Esophagus muscularis mucosa (tissue), 3 donors: ENCODE measurements around the gene FAAP20.

Source experiments
- POLR2A ChIP-seq: fragments of 450-650 bp; IDR thresholded peaks from one replicate; pipeline ENCODE4 v1.6.1; 2017; ENCODE audit warnings: antibody characterized with exemption, moderate library complexity, mild to moderate bottlenecking, low read depth
- POLR2AphosphoS5 ChIP-seq, 2 donors: sonication (generic); formaldehyde crosslinking; IDR thresholded peaks; one replicate each; pipeline ENCODE4 v1.6.1; 2017; ENCODE audit warnings: antibody characterized with exemption in 2 of 2
- TF ChIP-seq, protein P1 (sequence below), 3 experiments: fragments of 200-600 bp in 2 of 3; fragments of 450-650 bp in 1 of 3; sonication (generic) in 2 of 3; IDR thresholded peaks; one replicate each; pipeline ENCODE4 v1.5.1; 2017 to 2019; ENCODE audit warnings: antibody characterized with exemption in 3 of 3, mild to moderate bottlenecking in 2 of 3, moderate library complexity in 1 of 3

DNA sequence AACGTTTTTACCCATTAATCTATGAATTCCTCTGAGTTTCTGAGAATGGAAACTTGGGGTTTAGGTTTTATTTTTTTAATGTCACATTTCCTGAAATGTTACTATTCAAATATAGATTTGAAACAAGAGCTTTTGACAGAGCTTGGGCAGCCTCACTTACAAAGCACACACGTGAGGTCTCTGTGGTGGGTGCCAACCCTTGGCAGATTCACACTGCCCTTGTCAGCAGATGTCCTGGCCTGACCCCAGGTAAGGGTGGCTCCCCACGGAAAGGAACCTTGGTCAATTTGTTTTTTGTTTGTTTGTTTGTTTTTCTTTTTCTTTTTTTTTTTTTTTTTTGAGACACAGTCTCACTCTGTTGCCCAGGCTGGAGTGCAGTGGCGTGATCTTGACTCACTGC is 53.5 kb downstream of the FAAP20 start:
- no peak for TF ChIP-seq POLR2AphosphoS5 (IDR thresholded peaks at IDR 0.05)
- TF ChIP-seq, protein P1, sequence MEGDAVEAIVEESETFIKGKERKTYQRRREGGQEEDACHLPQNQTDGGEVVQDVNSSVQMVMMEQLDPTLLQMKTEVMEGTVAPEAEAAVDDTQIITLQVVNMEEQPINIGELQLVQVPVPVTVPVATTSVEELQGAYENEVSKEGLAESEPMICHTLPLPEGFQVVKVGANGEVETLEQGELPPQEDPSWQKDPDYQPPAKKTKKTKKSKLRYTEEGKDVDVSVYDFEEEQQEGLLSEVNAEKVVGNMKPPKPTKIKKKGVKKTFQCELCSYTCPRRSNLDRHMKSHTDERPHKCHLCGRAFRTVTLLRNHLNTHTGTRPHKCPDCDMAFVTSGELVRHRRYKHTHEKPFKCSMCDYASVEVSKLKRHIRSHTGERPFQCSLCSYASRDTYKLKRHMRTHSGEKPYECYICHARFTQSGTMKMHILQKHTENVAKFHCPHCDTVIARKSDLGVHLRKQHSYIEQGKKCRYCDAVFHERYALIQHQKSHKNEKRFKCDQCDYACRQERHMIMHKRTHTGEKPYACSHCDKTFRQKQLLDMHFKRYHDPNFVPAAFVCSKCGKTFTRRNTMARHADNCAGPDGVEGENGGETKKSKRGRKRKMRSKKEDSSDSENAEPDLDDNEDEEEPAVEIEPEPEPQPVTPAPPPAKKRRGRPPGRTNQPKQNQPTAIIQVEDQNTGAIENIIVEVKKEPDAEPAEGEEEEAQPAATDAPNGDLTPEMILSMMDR (IDR thresholded peaks at IDR 0.05), result no peak
- no peak for TF ChIP-seq POLR2A
